ENCODE data around the gene OR10H1.

DNA sequence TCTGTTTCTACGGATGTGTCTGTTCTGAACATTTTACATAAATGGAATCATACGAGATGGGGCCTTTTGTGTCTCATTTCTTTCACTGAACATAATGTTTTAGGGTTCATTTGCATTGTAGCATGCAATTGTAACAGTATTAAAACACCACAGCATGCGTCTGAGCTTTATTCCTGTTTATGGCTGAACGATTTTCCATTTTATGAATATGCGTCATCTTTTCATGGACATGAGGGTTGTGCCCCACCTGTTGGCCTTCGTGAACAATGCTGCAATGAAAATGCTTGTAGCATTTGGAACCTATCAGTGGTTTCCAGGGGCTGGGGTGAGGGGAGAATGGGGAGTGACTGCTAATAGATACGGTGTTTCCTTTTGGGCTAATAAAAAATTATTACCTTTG lies 5.1 kb downstream of the OR10H1 start:
- TF ChIP-seq, protein P1, sequence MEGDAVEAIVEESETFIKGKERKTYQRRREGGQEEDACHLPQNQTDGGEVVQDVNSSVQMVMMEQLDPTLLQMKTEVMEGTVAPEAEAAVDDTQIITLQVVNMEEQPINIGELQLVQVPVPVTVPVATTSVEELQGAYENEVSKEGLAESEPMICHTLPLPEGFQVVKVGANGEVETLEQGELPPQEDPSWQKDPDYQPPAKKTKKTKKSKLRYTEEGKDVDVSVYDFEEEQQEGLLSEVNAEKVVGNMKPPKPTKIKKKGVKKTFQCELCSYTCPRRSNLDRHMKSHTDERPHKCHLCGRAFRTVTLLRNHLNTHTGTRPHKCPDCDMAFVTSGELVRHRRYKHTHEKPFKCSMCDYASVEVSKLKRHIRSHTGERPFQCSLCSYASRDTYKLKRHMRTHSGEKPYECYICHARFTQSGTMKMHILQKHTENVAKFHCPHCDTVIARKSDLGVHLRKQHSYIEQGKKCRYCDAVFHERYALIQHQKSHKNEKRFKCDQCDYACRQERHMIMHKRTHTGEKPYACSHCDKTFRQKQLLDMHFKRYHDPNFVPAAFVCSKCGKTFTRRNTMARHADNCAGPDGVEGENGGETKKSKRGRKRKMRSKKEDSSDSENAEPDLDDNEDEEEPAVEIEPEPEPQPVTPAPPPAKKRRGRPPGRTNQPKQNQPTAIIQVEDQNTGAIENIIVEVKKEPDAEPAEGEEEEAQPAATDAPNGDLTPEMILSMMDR (IDR thresholded peaks at IDR 0.05 in 8 of 11, conservative IDR thresholded peaks at IDR 0.05 in 3 of 11) = no peak
- no peak for TF ChIP-seq POLR2AphosphoS5 (IDR thresholded peaks at IDR 0.05)

All from spleen (tissue), 7 donors.